ENCODE measurements around the gene SLC7A8. TPM values are rescaled to one million over a fixed set of nuclear protein-coding genes. Genes with fewer than 3 reads are reported as not detected.
A peak's percentile ranks its signal among the peaks of the same experiment; 100 is the strongest.
"Not testable (repeated sequence)": the region's sequence is repeated elsewhere in the genome, so short reads cannot be mapped to it uniquely, and the experiment has no call there.

Gene SLC7A8
- total and polyA plus RNA-seq, 4 experiments from 2014 or later, result 0.56 to 4.1 (median 1.5) TPM

GRCh38 chr14:23196487-23196886 lies 13.0 kb upstream of the SLC7A8 start:
- H3K4me1 Mint-ChIP-seq; H3K36me3 ChIP-seq (ENCODE audit: insufficient read depth, low read length); H3K4me3 ChIP-seq (ENCODE audit: low read length in 2 of 2); H3K36me3 Mint-ChIP-seq; H3K4me3 Mint-ChIP-seq; H3K27me3 Mint-ChIP-seq; H3K4me1 ChIP-seq (ENCODE audit: insufficient read depth, low read length); H3K27me3 ChIP-seq (ENCODE audit: insufficient read depth, low read length); H3K27ac ChIP-seq (ENCODE audit: low read depth, low read length); CTCF ChIA-PET (ENCODE audit: partially characterized antibody); POLR2A ChIA-PET (ENCODE audit: partially characterized antibody); H3K9me3 Mint-ChIP-seq; H3K9me3 ChIP-seq (ENCODE audit: control insufficient read depth in 1 of 2, low read length in 2 of 2); DNase-seq; intact Hi-C loops (cut with micrococcal nuclease); H3K27ac Mint-ChIP-seq: not testable (repeated sequence)

GRCh38 chr14:23195552-23196101 lies 12.2 kb upstream of the SLC7A8 start:
- no peaks in the 10 kb centered on the region for H3K9me3 ChIP-seq (ENCODE audit: control insufficient read depth in 1 of 2, low read length in 2 of 2)
- H3K27ac ChIP-seq (ENCODE audit: low read depth, low read length), result no peak overlapping the region
- no peaks in the 10 kb centered on the region for H3K36me3 Mint-ChIP-seq
- intact Hi-C loops (cut with micrococcal nuclease), result no loop called here
- no peak overlapping the region for H3K27ac Mint-ChIP-seq
- H3K4me1 Mint-ChIP-seq, result no peaks in the 10 kb centered on the region
- no peak for DNase-seq
- H3K4me1 ChIP-seq (ENCODE audit: insufficient read depth, low read length), result no peaks in the 10 kb centered on the region
- H3K4me3 Mint-ChIP-seq, result no peak overlapping the region
- peaks cover 4 to 5% of the 10 kb centered on the region in 2 donors for H3K27me3 Mint-ChIP-seq
- H3K4me3 ChIP-seq (ENCODE audit: low read length in 2 of 2), result no peak overlapping the region
- no peaks in the 10 kb centered on the region for H3K27me3 ChIP-seq (ENCODE audit: insufficient read depth, low read length)
- ChIA-PET CTCF (ENCODE audit: partially characterized antibody) (no interaction called here), POLR2A (ENCODE audit: partially characterized antibody) (interaction anchor here (1.0 kb wide), 1 partner anchor 106 kb away, joined by 4 read pairs; no protein-coding TSS in a partner anchor)
- H3K36me3 ChIP-seq (ENCODE audit: insufficient read depth, low read length), result no peaks in the 10 kb centered on the region
- no peaks in the 10 kb centered on the region for H3K9me3 Mint-ChIP-seq

GRCh38 chr14:23193432-23193831 lies 10.0 kb upstream of the SLC7A8 start:
- intact Hi-C loops (cut with micrococcal nuclease), result no loop called here
- no peak for DNase-seq
- Histone ChIP-seq H3K27ac (ENCODE audit: low read depth, low read length) (no peak overlapping the region), H3K36me3 (ENCODE audit: insufficient read depth, low read length) (no peaks in the 10 kb centered on the region), H3K9me3 (ENCODE audit: control insufficient read depth in 1 of 2, low read length in 2 of 2) (no peaks in the 10 kb centered on the region), H3K4me1 (ENCODE audit: insufficient read depth, low read length) (no peaks in the 10 kb centered on the region), H3K27me3 (ENCODE audit: insufficient read depth, low read length) (no peaks in the 10 kb centered on the region), H3K4me3 (ENCODE audit: low read length in 2 of 2) (no peak overlapping the region)
- H3K27me3 Mint-ChIP-seq, result peaks cover 4 to 9% of the 10 kb centered on the region in 2 donors
- no peaks in the 10 kb centered on the region for H3K36me3 Mint-ChIP-seq
- H3K9me3 Mint-ChIP-seq, result no peaks in the 10 kb centered on the region
- H3K27ac Mint-ChIP-seq, result no peak overlapping the region
- no peaks in the 10 kb centered on the region for H3K4me1 Mint-ChIP-seq
- POLR2A ChIA-PET (ENCODE audit: partially characterized antibody), result no interaction called here
- no peak overlapping the region for H3K4me3 Mint-ChIP-seq
- CTCF ChIA-PET (ENCODE audit: partially characterized antibody), result no interaction called here

GRCh38 chr14:23187925-23188324 lies 4.5 kb upstream of the SLC7A8 start:
- ChIA-PET POLR2A (ENCODE audit: partially characterized antibody) (interaction anchor here (1.0 to 3.0 kb wide), 2 partner anchors 68 to 119 kb away, joined by 3 to 23 read pairs; partner anchors contain the start of gene CEBPE), CTCF (ENCODE audit: partially characterized antibody) (interaction anchor here (1.1 to 9.9 kb wide), 12 partner anchors 10 to 201 kb away, joined by 3 to 151 read pairs (median 4); partner anchors contain the start of genes CEBPE and PABPN1)
- Histone ChIP-seq H3K4me1 (ENCODE audit: insufficient read depth, low read length) (peaks cover 4% of the 10 kb centered on the region), H3K27me3 (ENCODE audit: insufficient read depth, low read length) (no peaks in the 10 kb centered on the region), H3K4me3 (ENCODE audit: low read length in 2 of 2) (no peak overlapping the region), H3K9me3 (ENCODE audit: control insufficient read depth in 1 of 2, low read length in 2 of 2) (no peaks in the 10 kb centered on the region), H3K36me3 (ENCODE audit: insufficient read depth, low read length) (no peaks in the 10 kb centered on the region), H3K27ac (ENCODE audit: low read depth, low read length) (no peak overlapping the region)
- no peak overlapping the region for H3K27ac Mint-ChIP-seq
- no peaks in the 10 kb centered on the region for H3K9me3 Mint-ChIP-seq
- intact Hi-C loops (cut with micrococcal nuclease), result loop anchor here (1.0 to 2.0 kb wide), 4 partner anchors 68 to 201 kb away; no protein-coding TSS in a partner anchor
- H3K27me3 Mint-ChIP-seq, result peaks cover 0 to 7% of the 10 kb centered on the region in 2 donors
- DNase-seq, result no peak
- no peaks in the 10 kb centered on the region for H3K36me3 Mint-ChIP-seq
- peaks cover 0 to 3% (median 0%) of the 10 kb centered on the region in 4 donors for H3K4me1 Mint-ChIP-seq
- H3K4me3 Mint-ChIP-seq, result no peak overlapping the region

- H3K9me3 Mint-ChIP-seq, result no peaks in the 10 kb centered on the region
- no peaks in the 10 kb centered on the region for H3K9me3 ChIP-seq (ENCODE audit: control insufficient read depth in 1 of 2, low read length in 2 of 2)
- peak in 3 of 5 donors; percentile 22 to 33 (median 29) for DNase-seq
- H3K27ac Mint-ChIP-seq, result no peak overlapping the region
- ChIA-PET CTCF (ENCODE audit: partially characterized antibody) (interaction anchor here (0.9 to 9.9 kb wide), 18 partner anchors 10 to 200 kb away, joined by 3 to 151 read pairs (median 4); partner anchors contain the start of genes ACIN1, C14orf119, CEBPE and PABPN1), POLR2A (ENCODE audit: partially characterized antibody) (interaction anchor here (1.0 to 3.0 kb wide), 2 partner anchors 67 to 118 kb away, joined by 3 to 23 read pairs; partner anchors contain the start of gene CEBPE)
- peaks cover 12% of the 10 kb centered on the region for H3K4me1 ChIP-seq (ENCODE audit: insufficient read depth, low read length)
- no peaks in the 10 kb centered on the region for H3K36me3 ChIP-seq (ENCODE audit: insufficient read depth, low read length)
- no peak overlapping the region for H3K4me3 Mint-ChIP-seq
- intact Hi-C loops (cut with micrococcal nuclease), result loop anchor here (1.0 to 2.0 kb wide), 4 partner anchors 67 to 200 kb away; no protein-coding TSS in a partner anchor
- H3K4me3 ChIP-seq (ENCODE audit: low read length in 2 of 2), result no peak overlapping the region
- peaks cover 0 to 3% (median 0%) of the 10 kb centered on the region in 4 donors for H3K4me1 Mint-ChIP-seq
- peaks cover 0 to 7% of the 10 kb centered on the region in 2 donors for H3K27me3 Mint-ChIP-seq
- H3K36me3 Mint-ChIP-seq, result no peaks in the 10 kb centered on the region
- no peak overlapping the region for H3K27ac ChIP-seq (ENCODE audit: low read depth, low read length)
- peaks cover 8% of the 10 kb centered on the region for H3K27me3 ChIP-seq (ENCODE audit: insufficient read depth, low read length)
These were observed 3.6 kb upstream of the SLC7A8 start for GRCh38 chr14:23186913-23187654.

- Mint-ChIP-seq H3K36me3 (no peaks in the 10 kb centered on the region), H3K4me1 (peaks cover 0 to 5% (median 0%) of the 10 kb centered on the region in 4 donors), H3K9me3 (no peaks in the 10 kb centered on the region), H3K27me3 (peaks cover 12 to 13% of the 10 kb centered on the region in 2 donors), H3K27ac (no peak overlapping the region), H3K4me3 (peak overlapping the region in 1 of 8 donors; percentile 18)
- ChIA-PET CTCF (ENCODE audit: partially characterized antibody) (interaction anchor here (0.8 to 9.9 kb wide), 8 partner anchors 10 to 195 kb away, joined by 3 to 151 read pairs (median 4); partner anchors contain the start of gene CEBPE), POLR2A (ENCODE audit: partially characterized antibody) (no interaction called here)
- Histone ChIP-seq H3K27me3 (ENCODE audit: insufficient read depth, low read length) (peaks cover 15% of the 10 kb centered on the region), H3K9me3 (ENCODE audit: control insufficient read depth in 1 of 2, low read length in 2 of 2) (no peaks in the 10 kb centered on the region), H3K27ac (ENCODE audit: low read depth, low read length) (no peak overlapping the region), H3K4me1 (ENCODE audit: insufficient read depth, low read length) (peaks cover 16% of the 10 kb centered on the region), H3K36me3 (ENCODE audit: insufficient read depth, low read length) (no peaks in the 10 kb centered on the region), H3K4me3 (ENCODE audit: low read length in 2 of 2) (no peak overlapping the region)
- intact Hi-C loops (cut with micrococcal nuclease), result no loop called here
- no peak for DNase-seq
These were observed 1.6 kb upstream of the SLC7A8 start for GRCh38 chr14:23185063-23185462.

GRCh38 chr14:23183158-23183470 lies 346 bp downstream of the SLC7A8 start:
- DNase-seq, result no peak
- intact Hi-C loops (cut with micrococcal nuclease), result no loop called here
- POLR2A ChIA-PET (ENCODE audit: partially characterized antibody), result interaction anchor here (2.9 kb wide), 1 partner anchor 63 kb away, joined by 9 read pairs; no protein-coding TSS in a partner anchor
- CTCF ChIA-PET (ENCODE audit: partially characterized antibody), result interaction anchor here (0.7 to 9.9 kb wide), 4 partner anchors 27 to 640 kb away, joined by 3 to 151 read pairs (median 4); partner anchors contain the start of genes CEBPE and PPP1R3E
- Histone ChIP-seq H3K36me3 (ENCODE audit: insufficient read depth, low read length) (no peaks in the 10 kb centered on the region), H3K27ac (ENCODE audit: low read depth, low read length) (no peak overlapping the region), H3K4me3 (ENCODE audit: low read length in 2 of 2) (peak overlapping the region in 1 of 2 donors; percentile 26), H3K27me3 (ENCODE audit: insufficient read depth, low read length) (peaks cover 15% of the 10 kb centered on the region), H3K9me3 (ENCODE audit: control insufficient read depth in 1 of 2, low read length in 2 of 2) (no peaks in the 10 kb centered on the region), H3K4me1 (ENCODE audit: insufficient read depth, low read length) (peaks cover 16% of the 10 kb centered on the region)
- H3K4me1 Mint-ChIP-seq, result peaks cover 0 to 11% (median 0%) of the 10 kb centered on the region in 4 donors
- H3K9me3 Mint-ChIP-seq, result no peaks in the 10 kb centered on the region
- H3K36me3 Mint-ChIP-seq, result no peaks in the 10 kb centered on the region
- H3K4me3 Mint-ChIP-seq, result no peak overlapping the region
- no peak overlapping the region for H3K27ac Mint-ChIP-seq
- peaks cover 18 to 22% of the 10 kb centered on the region in 2 donors for H3K27me3 Mint-ChIP-seq

All from CD4-positive, alpha-beta memory T cell (primary cell).